SH-SY5Y (cell line): ENCODE data around the gene ANKRD11.

Source experiments
- GATA2 ChIP-seq: IDR thresholded peaks from 2 replicates; pipeline ENCODE4 v1.6.1; 2011; ENCODE audit warnings: mild to moderate bottlenecking, low read depth, low read length
- GATA3 ChIP-seq: IDR thresholded peaks from 2 replicates; pipeline ENCODE4 v1.6.1; 2011; ENCODE audit warnings: low read depth, mild to moderate bottlenecking, low read length, moderate library complexity

DNA sequence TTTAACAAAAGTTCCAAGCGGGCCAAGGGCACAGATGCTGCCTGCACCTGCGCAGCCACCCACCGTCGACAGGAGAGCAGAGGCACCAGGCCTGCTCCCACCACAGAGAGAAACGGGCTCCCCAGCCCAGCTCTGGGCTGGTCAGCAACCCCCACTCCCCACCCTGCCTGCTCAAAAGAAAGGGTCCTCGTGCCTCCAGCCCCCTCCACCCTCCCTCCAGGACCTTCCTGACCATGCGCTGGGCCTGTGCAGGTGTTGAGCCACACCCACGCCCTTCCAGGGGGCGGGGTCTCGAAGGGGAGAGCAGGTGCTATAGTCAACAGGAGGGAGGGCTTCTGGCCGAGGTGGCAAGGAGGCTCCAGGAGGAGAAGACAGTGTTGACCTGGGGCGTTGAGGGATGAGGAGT lies 247.6 kb downstream of the ANKRD11 start:
- TF ChIP-seq GATA2 (no peak), GATA3 (no peak)
